ENCODE data around the gene C5orf15.

C5orf15 gene

GRCh38 chr5:133994297-133994989 is 26.0 kb upstream of the C5orf15 start:
- ATAC-seq, result no peak
- TF ChIP-seq OSR1 (CRISPR knock-in tag; IDR thresholded peaks at IDR 0.05) (no peak), BACH2 (CRISPR knock-in tag; IDR thresholded peaks at IDR 0.05; ENCODE audit: borderline replicate concordance) (no peak)

DNA sequence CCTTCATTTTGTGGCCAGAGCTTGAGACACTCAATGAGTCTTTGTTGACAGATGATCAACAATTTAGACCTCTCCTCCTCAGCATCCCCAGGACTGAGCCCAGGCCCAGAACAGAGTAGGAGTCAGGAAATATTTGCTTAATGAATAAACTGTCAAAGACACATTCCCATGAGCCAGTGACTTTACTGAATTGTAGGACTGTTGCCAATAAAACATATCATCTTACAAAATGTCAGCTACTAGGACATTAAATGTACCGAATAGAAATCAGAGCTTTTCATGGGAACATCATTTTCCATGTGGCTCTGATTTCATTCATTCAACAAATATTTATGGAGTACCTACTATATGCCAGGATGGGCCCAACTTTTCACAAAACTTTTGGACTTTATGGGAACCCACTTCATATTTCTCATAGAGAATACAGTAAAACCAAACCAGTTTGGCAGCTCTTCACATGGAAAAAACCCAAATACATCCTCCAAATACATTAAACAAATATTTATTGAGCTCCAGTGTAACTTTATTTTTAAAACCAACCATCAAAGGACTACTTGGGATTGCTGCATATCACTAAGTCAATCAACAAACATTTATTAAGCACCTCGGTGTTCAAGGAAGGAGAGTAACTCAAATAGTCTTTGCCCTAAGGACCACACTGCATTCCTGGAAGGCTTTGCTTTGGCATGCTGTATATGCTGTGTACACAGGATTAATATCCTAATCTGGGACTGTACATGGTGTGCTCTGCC is 24.9 kb upstream of the C5orf15 start:
- ATAC-seq, result peak; percentile 75
- TF ChIP-seq TOX (CRISPR knock-in tag; IDR thresholded peaks at IDR 0.05; ENCODE audit: borderline replicate concordance), result no peak
- TF ChIP-seq GLIS3 (CRISPR knock-in tag; IDR thresholded peaks at IDR 0.05), result no peak
- TF ChIP-seq, protein P1, sequence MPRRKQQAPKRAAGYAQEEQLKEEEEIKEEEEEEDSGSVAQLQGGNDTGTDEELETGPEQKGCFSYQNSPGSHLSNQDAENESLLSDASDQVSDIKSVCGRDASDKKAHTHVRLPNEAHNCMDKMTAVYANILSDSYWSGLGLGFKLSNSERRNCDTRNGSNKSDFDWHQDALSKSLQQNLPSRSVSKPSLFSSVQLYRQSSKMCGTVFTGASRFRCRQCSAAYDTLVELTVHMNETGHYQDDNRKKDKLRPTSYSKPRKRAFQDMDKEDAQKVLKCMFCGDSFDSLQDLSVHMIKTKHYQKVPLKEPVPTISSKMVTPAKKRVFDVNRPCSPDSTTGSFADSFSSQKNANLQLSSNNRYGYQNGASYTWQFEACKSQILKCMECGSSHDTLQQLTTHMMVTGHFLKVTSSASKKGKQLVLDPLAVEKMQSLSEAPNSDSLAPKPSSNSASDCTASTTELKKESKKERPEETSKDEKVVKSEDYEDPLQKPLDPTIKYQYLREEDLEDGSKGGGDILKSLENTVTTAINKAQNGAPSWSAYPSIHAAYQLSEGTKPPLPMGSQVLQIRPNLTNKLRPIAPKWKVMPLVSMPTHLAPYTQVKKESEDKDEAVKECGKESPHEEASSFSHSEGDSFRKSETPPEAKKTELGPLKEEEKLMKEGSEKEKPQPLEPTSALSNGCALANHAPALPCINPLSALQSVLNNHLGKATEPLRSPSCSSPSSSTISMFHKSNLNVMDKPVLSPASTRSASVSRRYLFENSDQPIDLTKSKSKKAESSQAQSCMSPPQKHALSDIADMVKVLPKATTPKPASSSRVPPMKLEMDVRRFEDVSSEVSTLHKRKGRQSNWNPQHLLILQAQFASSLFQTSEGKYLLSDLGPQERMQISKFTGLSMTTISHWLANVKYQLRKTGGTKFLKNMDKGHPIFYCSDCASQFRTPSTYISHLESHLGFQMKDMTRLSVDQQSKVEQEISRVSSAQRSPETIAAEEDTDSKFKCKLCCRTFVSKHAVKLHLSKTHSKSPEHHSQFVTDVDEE (CRISPR knock-in tag; IDR thresholded peaks at IDR 0.05), result no peak
- no peak for TF ChIP-seq BACH2 (CRISPR knock-in tag; IDR thresholded peaks at IDR 0.05; ENCODE audit: borderline replicate concordance)
- TF ChIP-seq OSR1 (CRISPR knock-in tag; IDR thresholded peaks at IDR 0.05), result no peak
- no peak for TF ChIP-seq ISL1 (CRISPR knock-in tag; IDR thresholded peaks at IDR 0.05)
- no peak for TF ChIP-seq PPARA (CRISPR knock-in tag; IDR thresholded peaks at IDR 0.05; ENCODE audit: borderline replicate concordance)
- no peak for TF ChIP-seq ZFP3 (CRISPR knock-in tag; IDR thresholded peaks at IDR 0.05)
- no peak for TF ChIP-seq ZFP30 (CRISPR knock-in tag; IDR thresholded peaks at IDR 0.05)
- TF ChIP-seq CSRNP3 (CRISPR knock-in tag; IDR thresholded peaks at IDR 0.05), result no peak
- no peak for TF ChIP-seq ARNTL (CRISPR knock-in tag; IDR thresholded peaks at IDR 0.05; ENCODE audit: borderline replicate concordance, low read depth)
- no peak for TF ChIP-seq RARB (CRISPR knock-in tag; IDR thresholded peaks at IDR 0.05)
- TF ChIP-seq, protein P2, sequence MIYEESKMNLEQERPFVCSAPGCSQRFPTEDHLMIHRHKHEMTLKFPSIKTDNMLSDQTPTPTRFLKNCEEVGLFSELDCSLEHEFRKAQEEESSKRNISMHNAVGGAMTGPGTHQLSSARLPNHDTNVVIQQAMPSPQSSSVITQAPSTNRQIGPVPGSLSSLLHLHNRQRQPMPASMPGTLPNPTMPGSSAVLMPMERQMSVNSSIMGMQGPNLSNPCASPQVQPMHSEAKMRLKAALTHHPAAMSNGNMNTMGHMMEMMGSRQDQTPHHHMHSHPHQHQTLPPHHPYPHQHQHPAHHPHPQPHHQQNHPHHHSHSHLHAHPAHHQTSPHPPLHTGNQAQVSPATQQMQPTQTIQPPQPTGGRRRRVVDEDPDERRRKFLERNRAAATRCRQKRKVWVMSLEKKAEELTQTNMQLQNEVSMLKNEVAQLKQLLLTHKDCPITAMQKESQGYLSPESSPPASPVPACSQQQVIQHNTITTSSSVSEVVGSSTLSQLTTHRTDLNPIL (CRISPR knock-in tag; IDR thresholded peaks at IDR 0.05; ENCODE audit: low read depth), result no peak
- TF ChIP-seq, protein P3, sequence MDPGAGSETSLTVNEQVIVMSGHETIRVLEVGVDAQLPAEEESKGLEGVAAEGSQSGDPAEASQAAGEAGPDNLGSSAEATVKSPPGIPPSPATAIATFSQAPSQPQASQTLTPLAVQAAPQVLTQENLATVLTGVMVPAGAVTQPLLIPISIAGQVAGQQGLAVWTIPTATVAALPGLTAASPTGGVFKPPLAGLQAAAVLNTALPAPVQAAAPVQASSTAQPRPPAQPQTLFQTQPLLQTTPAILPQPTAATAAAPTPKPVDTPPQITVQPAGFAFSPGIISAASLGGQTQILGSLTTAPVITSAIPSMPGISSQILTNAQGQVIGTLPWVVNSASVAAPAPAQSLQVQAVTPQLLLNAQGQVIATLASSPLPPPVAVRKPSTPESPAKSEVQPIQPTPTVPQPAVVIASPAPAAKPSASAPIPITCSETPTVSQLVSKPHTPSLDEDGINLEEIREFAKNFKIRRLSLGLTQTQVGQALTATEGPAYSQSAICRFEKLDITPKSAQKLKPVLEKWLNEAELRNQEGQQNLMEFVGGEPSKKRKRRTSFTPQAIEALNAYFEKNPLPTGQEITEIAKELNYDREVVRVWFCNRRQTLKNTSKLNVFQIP (CRISPR knock-in tag; IDR thresholded peaks at IDR 0.05; ENCODE audit: borderline replicate concordance, low read depth), result no peak

DNA sequence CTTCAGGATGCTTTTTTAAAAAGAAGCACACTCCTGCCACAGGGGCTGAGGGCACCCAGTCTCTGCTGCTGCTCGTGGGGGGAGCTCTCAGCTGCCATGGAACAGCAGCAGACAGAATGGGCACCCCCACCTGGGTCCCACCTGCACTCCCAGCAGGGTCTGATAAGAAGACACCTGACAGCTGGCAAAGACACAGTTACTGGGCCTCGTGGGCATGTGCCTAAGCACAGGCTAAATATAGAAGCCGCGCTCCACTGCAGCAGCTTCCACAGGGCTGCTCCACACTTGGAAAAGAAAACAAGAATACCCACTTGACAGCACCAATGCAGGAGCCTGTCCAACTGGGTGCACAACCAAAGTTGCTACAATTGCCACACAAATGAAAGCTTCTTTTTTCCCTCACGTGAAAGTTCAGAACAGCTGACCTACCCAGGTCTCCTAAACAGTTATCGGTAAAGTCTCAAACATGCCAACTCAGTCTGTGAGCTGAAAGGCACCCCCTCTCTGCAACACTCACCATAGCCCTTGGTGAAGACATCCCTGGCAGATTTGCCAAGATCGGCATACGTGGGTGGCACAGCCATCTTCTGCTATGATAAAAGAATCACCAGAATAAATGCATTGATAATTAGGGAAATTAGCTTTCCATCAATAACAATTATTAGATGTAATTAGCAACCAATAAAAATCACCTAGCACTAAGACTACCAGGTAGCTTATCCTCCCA is 24.2 kb upstream of the C5orf15 start:
- no peak for ATAC-seq

More for the DNA sequence above, 24.2 kb upstream of the C5orf15 start:
- TF ChIP-seq OSR1 (CRISPR knock-in tag; IDR thresholded peaks at IDR 0.05), result no peak
- no peak for TF ChIP-seq ZNF8 (CRISPR knock-in tag; IDR thresholded peaks at IDR 0.05)
- no peak for TF ChIP-seq PPARA (CRISPR knock-in tag; IDR thresholded peaks at IDR 0.05; ENCODE audit: borderline replicate concordance)
- TF ChIP-seq ZFP30 (CRISPR knock-in tag; IDR thresholded peaks at IDR 0.05), result no peak
- no peak for TF ChIP-seq ZFP3 (CRISPR knock-in tag; IDR thresholded peaks at IDR 0.05)
- TF ChIP-seq ARNTL (CRISPR knock-in tag; IDR thresholded peaks at IDR 0.05; ENCODE audit: borderline replicate concordance, low read depth), result no peak
- no peak for TF ChIP-seq CSDC2 (CRISPR knock-in tag; IDR thresholded peaks at IDR 0.05)
- TF ChIP-seq ISL1 (CRISPR knock-in tag; IDR thresholded peaks at IDR 0.05), result no peak
- no peak for TF ChIP-seq BACH2 (CRISPR knock-in tag; IDR thresholded peaks at IDR 0.05; ENCODE audit: borderline replicate concordance)
- TF ChIP-seq SNAI2 (CRISPR knock-in tag; IDR thresholded peaks at IDR 0.05), result no peak
- TF ChIP-seq CSRNP3 (CRISPR knock-in tag; IDR thresholded peaks at IDR 0.05), result no peak
